ENCODE data around the gene CMPK1. TPM values are rescaled to one million over a fixed set of nuclear protein-coding genes. Genes with fewer than 3 reads are reported as not detected.

Gene CMPK1
- total and polyA plus RNA-seq, 2 of the 8 experiments (the other 6 are each of a cell fraction or from before 2014, with no cell fraction given), result 6.0 to 36.9 TPM

GRCh38 chr1:47417170-47418044, 83.8 kb downstream of the CMPK1 start (continued):
- no peak for TF ChIP-seq ATF2 (IDR thresholded peaks at IDR 0.05; ENCODE audit: low read length)
- TF ChIP-seq ASH2L (IDR thresholded peaks at IDR 0.05; ENCODE audit: low read length), result no peak
- TF ChIP-seq KDM5A (IDR thresholded peaks at IDR 0.05; ENCODE audit: low read length), result no peak
- TF ChIP-seq KDM1A (IDR thresholded peaks at IDR 0.05; ENCODE audit: borderline replicate concordance, low read length), result no peak
